Spinal cord (tissue), 10 donors: Measurements from ENCODE around the gene C11orf71. TPM values are rescaled to one million over a fixed set of nuclear protein-coding genes. Genes with fewer than 3 reads are reported as not detected.

Source experiments
- DNase-seq, 6 donors: peaks; one replicate each; pipeline versions ENCODE4 v3.0.0 to v3.0.0-alpha.2; 2013 to 2015; ENCODE audit warnings: low spot score in 6 of 6, low read depth in 4 of 6
- H3K27ac ChIP-seq: one replicate; pipeline ENCODE4 v1.5.1; 2013; ENCODE audit warnings: low read depth, low read length, control low read depth
- H3K27me3 ChIP-seq: one replicate; pipeline ENCODE4 v1.6.1; 2013; ENCODE audit warnings: low read length; ENCODE audit not compliant: control insufficient read depth, insufficient read depth
- H3K36me3 ChIP-seq: one replicate; pipeline ENCODE4 v1.6.1; 2013; ENCODE audit warnings: low read length; ENCODE audit not compliant: control insufficient read depth, insufficient read depth
- H3K4me1 ChIP-seq: one replicate; pipeline ENCODE4 v1.6.1; 2013; ENCODE audit warnings: low read length; ENCODE audit not compliant: control insufficient read depth, insufficient read depth
- H3K4me3 ChIP-seq: one replicate; pipeline ENCODE4 v1.5.1; 2013; ENCODE audit warnings: low read depth, low read length, control low read depth
- H3K9me3 ChIP-seq: one replicate; pipeline ENCODE4 v1.6.1; 2013; ENCODE audit warnings: low read length; ENCODE audit not compliant: control insufficient read depth, insufficient read depth
- WGBS: methylation state at CpG from one replicate; pipeline ENCODE4 v1.1.5; 2013; ENCODE audit warnings: missing lambda C conversion rate; ENCODE audit not compliant: insufficient coverage; 5-methylcytosine and 5-hydroxymethylcytosine counted together
- long read RNA-seq, 4 donors: transcript quantifications; one replicate each; lab custom pipeline, GENCODE V29; 2026
- polyA plus RNA-seq, 2 donors: library from polyadenylated mRNA; unstranded; fragments of 120-200 nt; gene quantifications; one replicate each; pipeline ENCODE4 v1.2.1, GENCODE V29; 2013; ENCODE audit not compliant: insufficient read length in 2 of 2
- total RNA-seq, 2 donors: library from RNA; depleted of rRNA in 1 of 2; stranded (reverse); fragments of 120-200 nt in 1 of 2; fragments of >200 nt in 1 of 2; gene quantifications; one replicate each; pipeline versions ENCODE4 v1.2.3 to v1.2.4, GENCODE V29; 2013 to 2014
- donor health status: healthy.

The C11orf71 gene, protein sequence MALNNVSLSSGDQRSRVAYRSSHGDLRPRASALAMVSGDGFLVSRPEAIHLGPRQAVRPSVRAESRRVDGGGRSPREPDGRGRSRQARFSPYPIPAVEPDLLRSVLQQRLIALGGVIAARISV
- total RNA-seq (10 to 100 TPM; 11.5 to 14.3 TPM), polyA plus RNA-seq (10 to 100 TPM; 18.5 to 23.4 TPM)
- long read RNA-seq, donor 1, transcript C11orf71-202 (1 exons, 1,980 nt): major isoform, 50 of 50 reads
- long read RNA-seq, donor 1, partial matches to known transcripts: 0 of 50 reads
- long read RNA-seq, donor 1, other reads (novel, unspliced or antisense): 0 of 50 reads
- long read RNA-seq, donor 2, transcript C11orf71-202 (1 exons, 1,980 nt): major isoform, 9 of 9 reads
- long read RNA-seq, donor 2, partial matches to known transcripts: 0 of 9 reads
- long read RNA-seq, donor 2, other reads (novel, unspliced or antisense): 0 of 9 reads
- long read RNA-seq, donor 3, transcript C11orf71-202 (1 exons, 1,980 nt): major isoform, 8 of 8 reads
- long read RNA-seq, donor 3, partial matches to known transcripts: 0 of 8 reads
- long read RNA-seq, donor 3, other reads (novel, unspliced or antisense): 0 of 8 reads
- long read RNA-seq, donor 4, transcript C11orf71-202 (1 exons, 1,980 nt): major isoform, 28 of 28 reads
- long read RNA-seq, donor 4, partial matches to known transcripts: 0 of 28 reads
- long read RNA-seq, donor 4, other reads (novel, unspliced or antisense): 0 of 28 reads

DNA sequence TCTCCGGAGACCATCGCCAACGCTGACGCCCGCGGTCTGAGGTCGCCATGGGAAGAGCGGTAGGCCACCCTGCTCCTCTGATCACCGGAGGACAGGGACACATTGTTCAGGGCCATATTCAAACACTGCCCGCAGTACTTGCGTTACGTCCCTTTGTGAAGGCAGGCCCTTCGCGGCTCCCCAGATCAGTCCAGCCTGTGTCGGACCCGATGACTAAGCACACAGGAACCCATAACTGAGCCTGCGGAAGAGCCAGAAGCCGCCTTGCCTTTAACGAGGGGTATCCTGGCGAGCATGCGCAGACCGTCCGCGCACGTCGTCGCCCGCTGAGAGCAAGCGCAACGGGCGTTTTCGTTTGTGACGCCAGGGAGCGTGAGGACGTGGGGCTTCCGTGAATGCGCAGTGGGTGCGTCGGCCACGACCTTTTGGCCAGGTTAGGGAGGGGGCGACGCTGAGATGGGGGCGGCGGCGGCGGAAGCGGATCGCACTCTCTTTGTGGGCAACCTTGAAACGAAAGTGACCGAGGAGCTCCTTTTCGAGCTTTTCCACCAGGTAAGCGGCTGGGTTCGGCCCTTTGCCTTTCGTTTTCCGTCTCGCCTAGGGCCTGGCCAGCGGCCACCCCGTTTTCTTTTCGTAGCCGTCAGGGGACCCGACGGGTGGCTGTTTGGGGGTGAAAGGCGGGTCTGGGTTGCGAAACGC is at the start of gene C11orf71, which contains the start of gene RBM7:
C11orf71 (minus strand) TSS at position 296 of the 699 bp plus-strand sequence; CDS start at position 116, 180 bp downstream.
RBM7 (plus strand) TSS at position 451 of the 699 bp plus-strand sequence; CDS start at position 457, 6 bp downstream.
- peaks cover 2% of the 10 kb centered on the region for H3K36me3 ChIP-seq
- no peaks in the 10 kb centered on the region for H3K27me3 ChIP-seq
- no peaks in the 10 kb centered on the region for H3K9me3 ChIP-seq
- peak within 1 kb of the TSS; percentile 98 for H3K27ac ChIP-seq
- peak; percentile 92 to 99 (median 95) for DNase-seq
- H3K4me3 ChIP-seq: peak within 1 kb of the TSS; percentile 99
- H3K4me1 ChIP-seq: peaks cover 6% of the 10 kb centered on the region
- under 1% methylated on average over 65 of the region's 65 CpGs for WGBS

DNA sequence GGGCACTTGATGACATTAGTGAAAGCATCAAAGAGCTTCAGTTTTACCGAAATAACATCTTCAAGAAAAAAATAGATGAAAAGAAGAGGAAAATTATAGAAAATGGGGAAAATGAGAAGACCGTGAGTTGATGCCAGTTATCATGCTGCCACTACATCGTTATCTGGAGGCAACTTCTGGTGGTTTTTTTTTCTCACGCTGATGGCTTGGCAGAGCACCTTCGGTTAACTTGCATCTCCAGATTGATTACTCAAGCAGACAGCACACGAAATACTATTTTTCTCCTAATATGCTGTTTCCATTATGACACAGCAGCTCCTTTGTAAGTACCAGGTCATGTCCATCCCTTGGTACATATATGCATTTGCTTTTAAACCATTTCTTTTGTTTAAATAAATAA is 49.5 kb upstream of the C11orf71 start:
- peak in 1 of 6 donors; percentile 25 for DNase-seq
- Histone ChIP-seq H3K27me3 (no peaks in the 10 kb centered on the region), H3K27ac (no peak overlapping the region), H3K9me3 (no peaks in the 10 kb centered on the region), H3K36me3 (no peaks in the 10 kb centered on the region), H3K4me3 (no peak overlapping the region), H3K4me1 (no peaks in the 10 kb centered on the region)
- WGBS: 52% methylated on average over 3 of the region's 6 CpGs

DNA sequence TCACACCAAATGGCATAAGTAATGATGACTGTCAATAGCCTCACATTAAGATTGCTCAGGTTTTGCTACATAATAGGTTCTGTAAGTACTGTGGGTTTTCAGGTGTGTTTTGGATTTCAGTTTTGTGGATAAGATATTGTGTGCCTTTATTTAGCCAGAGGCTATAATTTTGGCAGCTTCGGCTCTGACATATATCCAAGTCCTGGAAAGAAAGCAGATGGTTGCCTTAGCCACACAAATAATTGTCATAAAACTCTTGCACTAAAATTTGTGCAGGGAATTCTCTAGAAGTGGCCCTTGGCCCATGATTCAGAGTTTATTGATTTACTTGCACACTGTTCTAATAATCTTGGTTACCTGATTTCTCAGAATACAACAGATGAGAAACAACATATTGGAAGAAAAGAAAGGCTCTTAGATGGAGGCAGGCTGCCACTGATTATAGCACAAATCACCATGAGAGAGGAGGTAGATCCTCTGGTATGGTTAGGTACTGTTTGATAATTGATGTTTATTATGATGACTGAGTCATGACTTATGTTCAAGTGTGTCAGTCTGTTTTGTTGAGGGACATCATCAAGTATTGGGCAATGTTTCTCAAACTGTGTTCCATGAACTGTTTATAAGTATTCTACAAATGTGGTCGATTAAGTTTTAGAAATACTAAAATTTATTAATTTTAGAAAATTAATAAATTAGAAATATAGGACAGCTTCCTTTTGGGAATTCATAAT is 48.6 kb upstream of the C11orf71 start:
- Histone ChIP-seq H3K36me3 (no peaks in the 10 kb centered on the region), H3K9me3 (no peaks in the 10 kb centered on the region), H3K4me1 (no peaks in the 10 kb centered on the region), H3K4me3 (no peak overlapping the region), H3K27me3 (no peaks in the 10 kb centered on the region), H3K27ac (no peak overlapping the region)
- WGBS: no CpG with 5 or more reads among the region's 2 CpGs
- no peak for DNase-seq

DNA sequence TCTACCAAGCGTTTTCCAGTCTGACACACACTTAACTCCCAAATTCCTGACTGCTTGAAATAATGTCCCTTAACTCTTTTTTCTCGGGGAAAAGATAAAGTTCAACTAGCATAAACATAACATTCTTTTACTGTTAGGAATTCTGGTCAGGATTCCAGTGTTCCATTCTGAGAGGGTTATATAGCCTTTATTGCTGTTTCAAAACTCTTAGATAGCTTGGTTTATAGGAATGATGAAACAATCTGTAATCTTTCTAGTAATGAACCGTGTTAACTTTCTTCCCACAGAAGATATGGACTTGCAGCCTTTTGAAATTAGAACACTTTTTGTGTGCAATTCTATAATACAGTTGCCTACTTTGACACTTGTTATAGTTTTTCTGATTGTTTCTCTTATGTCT is 47.6 kb upstream of the C11orf71 start:
- no peak for DNase-seq
- Histone ChIP-seq H3K4me1 (no peaks in the 10 kb centered on the region), H3K4me3 (no peak overlapping the region), H3K9me3 (no peaks in the 10 kb centered on the region), H3K27me3 (no peaks in the 10 kb centered on the region), H3K36me3 (no peaks in the 10 kb centered on the region), H3K27ac (no peak overlapping the region)
- WGBS: 86% methylated on average over 1 of the region's 3 CpGs

DNA sequence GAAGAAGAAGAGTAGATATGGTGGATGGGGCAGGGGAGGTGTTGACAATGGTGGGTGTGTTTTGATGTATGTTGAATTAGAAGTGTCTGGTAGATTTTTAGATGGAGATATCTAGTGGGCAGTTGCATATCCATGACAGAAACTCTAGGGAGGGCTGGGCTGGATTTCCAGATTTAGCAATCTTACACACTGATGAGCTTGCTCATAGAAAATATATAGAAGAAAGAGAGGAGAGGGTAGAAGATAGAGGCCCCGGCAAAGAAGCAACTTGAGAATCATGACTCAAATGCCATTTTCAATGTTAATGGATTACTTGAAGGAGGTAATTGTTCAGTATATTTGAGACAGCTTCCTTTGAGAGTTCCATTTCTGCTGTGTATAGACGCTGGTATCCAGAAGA is 47.1 kb upstream of the C11orf71 start:
- H3K36me3 ChIP-seq: no peaks in the 10 kb centered on the region
- no peaks in the 10 kb centered on the region for H3K27me3 ChIP-seq
- no peak overlapping the region for H3K27ac ChIP-seq
- 100% methylated on average over 2 of the region's 2 CpGs for WGBS
- DNase-seq: no peak
- no peaks in the 10 kb centered on the region for H3K9me3 ChIP-seq
- no peak overlapping the region for H3K4me3 ChIP-seq
- no peaks in the 10 kb centered on the region for H3K4me1 ChIP-seq

- Histone ChIP-seq H3K27me3 (no peaks in the 10 kb centered on the region), H3K36me3 (no peaks in the 10 kb centered on the region), H3K27ac (no peak overlapping the region), H3K4me1 (peaks cover 4% of the 10 kb centered on the region), H3K9me3 (no peaks in the 10 kb centered on the region), H3K4me3 (no peak overlapping the region)
- no peak for DNase-seq
- WGBS: no CpG with 5 or more reads among the region's 1 CpG
Observed at GRCh38 chr11:114442536-114442935, 42.2 kb upstream of the C11orf71 start.

GRCh38 chr11:114441921-114442320 is 41.6 kb upstream of the C11orf71 start:
- WGBS: 71% methylated on average over 2 of the region's 2 CpGs

DNA sequence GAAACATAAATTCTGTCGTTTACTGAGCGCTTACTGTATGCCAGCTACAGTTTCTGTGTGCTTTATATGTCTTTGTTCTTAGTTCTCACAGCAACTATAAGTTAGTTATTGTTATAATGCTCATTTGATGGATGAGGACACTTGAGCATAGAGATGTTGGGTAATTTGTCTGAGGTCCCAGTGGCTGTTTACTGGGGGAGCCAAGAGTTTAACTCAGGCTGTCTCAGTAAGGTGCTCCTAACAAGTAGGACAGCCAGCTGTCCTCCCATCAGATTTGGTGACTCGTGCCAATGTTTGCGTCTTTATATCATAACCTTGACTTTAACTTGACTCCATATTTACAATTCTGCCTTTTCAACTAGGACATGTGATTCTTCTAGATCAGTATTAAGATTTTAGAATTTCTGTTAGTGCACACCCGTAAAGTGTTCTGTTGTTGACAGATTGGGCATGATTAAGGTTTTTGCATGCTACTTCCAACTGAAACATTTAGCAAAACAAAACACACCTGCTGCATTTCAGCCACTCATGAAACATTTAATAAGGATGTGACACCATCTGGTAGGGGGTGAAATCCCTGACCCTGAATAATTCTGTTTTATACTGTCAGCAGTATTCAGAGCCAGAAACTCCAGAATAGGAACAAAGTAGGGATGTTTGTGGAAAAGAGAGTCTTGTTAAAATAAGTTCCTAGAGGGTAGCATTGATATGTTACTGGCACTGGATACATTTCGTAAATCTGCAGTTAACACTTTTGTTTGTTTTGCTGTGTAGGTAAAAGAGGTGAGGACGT is 40.9 kb upstream of the C11orf71 start:
- WGBS: 43% methylated on average over 1 of the region's 7 CpGs
- Histone ChIP-seq H3K4me3 (no peak overlapping the region), H3K27me3 (no peaks in the 10 kb centered on the region), H3K4me1 (peaks cover 4% of the 10 kb centered on the region), H3K27ac (no peak overlapping the region), H3K9me3 (no peaks in the 10 kb centered on the region), H3K36me3 (no peaks in the 10 kb centered on the region)
- DNase-seq: peak in 1 of 6 donors; percentile 24

More at GRCh38 chr11:114441921-114442320, 41.6 kb upstream of the C11orf71 start:
- Histone ChIP-seq H3K27ac (no peak overlapping the region), H3K4me1 (peaks cover 4% of the 10 kb centered on the region), H3K36me3 (no peaks in the 10 kb centered on the region), H3K9me3 (no peaks in the 10 kb centered on the region), H3K27me3 (no peaks in the 10 kb centered on the region), H3K4me3 (no peak overlapping the region)
- DNase-seq: no peak
